ENCODE data around the gene PTEN.

PTEN gene

GRCh38 chr10:87960230-87960629 is 96.8 kb downstream of the PTEN start:
- H3F3A ChIP-seq (ENCODE audit: insufficient read depth, low read length): no peaks in the 10 kb centered on the region
- no peaks in the 10 kb centered on the region for H4K20me1 ChIP-seq (ENCODE audit: insufficient read depth, low read length)
- H3K9me2 ChIP-seq (ENCODE audit: low read depth, low read length): no peaks in the 10 kb centered on the region
- no peak overlapping the region for H3K4me2 ChIP-seq (ENCODE audit: low read length)
- TF ChIP-seq EZH2 (IDR thresholded peaks at IDR 0.05; ENCODE audit: borderline replicate concordance, low read length) (no peak), CTCF (IDR thresholded peaks at IDR 0.05; ENCODE audit: low read length) (no peak)
- no peaks in the 10 kb centered on the region for H3K4me1 ChIP-seq (ENCODE audit: insufficient read depth, low read length, severe bottlenecking)
- H3K4me3 ChIP-seq (ENCODE audit: low read depth, low read length, poor library complexity, severe bottlenecking): no peak overlapping the region
- H3K9ac ChIP-seq (ENCODE audit: low read length): no peak overlapping the region
- no peaks in the 10 kb centered on the region for H3K9me3 ChIP-seq (ENCODE audit: low read length)
- no peaks in the 10 kb centered on the region for H3K27me3 ChIP-seq (ENCODE audit: insufficient read depth, low read length)
- no peaks in the 10 kb centered on the region for H3K36me3 ChIP-seq (ENCODE audit: insufficient read depth, low read length)
- no peaks in the 10 kb centered on the region for H3K79me2 ChIP-seq (ENCODE audit: insufficient read depth, low read length)
- no peak overlapping the region for H2AFZ ChIP-seq (ENCODE audit: low read length)
- no peak overlapping the region for H3K27ac ChIP-seq (ENCODE audit: low read depth, low read length, poor library complexity, severe bottlenecking)

- H3K27ac ChIP-seq (ENCODE audit: low read depth, low read length, poor library complexity, severe bottlenecking): no peak overlapping the region
- no peak overlapping the region for H3K9ac ChIP-seq (ENCODE audit: low read length)
- no peaks in the 10 kb centered on the region for H3F3A ChIP-seq (ENCODE audit: insufficient read depth, low read length)
- no peaks in the 10 kb centered on the region for H3K36me3 ChIP-seq (ENCODE audit: insufficient read depth, low read length)
- H3K4me1 ChIP-seq (ENCODE audit: insufficient read depth, low read length, severe bottlenecking): no peaks in the 10 kb centered on the region
- H3K79me2 ChIP-seq (ENCODE audit: insufficient read depth, low read length): no peaks in the 10 kb centered on the region
- TF ChIP-seq EZH2 (IDR thresholded peaks at IDR 0.05; ENCODE audit: borderline replicate concordance, low read length): no peak
- no peak for TF ChIP-seq CTCF (IDR thresholded peaks at IDR 0.05; ENCODE audit: low read length)
- no peak overlapping the region for H2AFZ ChIP-seq (ENCODE audit: low read length)
- no peak overlapping the region for H3K4me2 ChIP-seq (ENCODE audit: low read length)
- no peaks in the 10 kb centered on the region for H4K20me1 ChIP-seq (ENCODE audit: insufficient read depth, low read length)
- H3K9me3 ChIP-seq (ENCODE audit: low read length): no peaks in the 10 kb centered on the region
- H3K9me2 ChIP-seq (ENCODE audit: low read depth, low read length): no peaks in the 10 kb centered on the region
- H3K27me3 ChIP-seq (ENCODE audit: insufficient read depth, low read length): no peaks in the 10 kb centered on the region
- no peak overlapping the region for H3K4me3 ChIP-seq (ENCODE audit: low read depth, low read length, poor library complexity, severe bottlenecking)
Observed at GRCh38 chr10:87961314-87961713, 97.9 kb downstream of the PTEN start.

GRCh38 chr10:87966459-87966858 is 103.0 kb downstream of the PTEN start:
- TF ChIP-seq EZH2 (IDR thresholded peaks at IDR 0.05; ENCODE audit: borderline replicate concordance, low read length) (no peak), CTCF (IDR thresholded peaks at IDR 0.05; ENCODE audit: low read length) (no peak)
- H3K9ac ChIP-seq (ENCODE audit: low read length): no peak overlapping the region
- no peaks in the 10 kb centered on the region for H3K4me1 ChIP-seq (ENCODE audit: insufficient read depth, low read length, severe bottlenecking)
- no peaks in the 10 kb centered on the region for H3K36me3 ChIP-seq (ENCODE audit: insufficient read depth, low read length)
- no peaks in the 10 kb centered on the region for H3K27me3 ChIP-seq (ENCODE audit: insufficient read depth, low read length)
- H3F3A ChIP-seq (ENCODE audit: insufficient read depth, low read length): no peaks in the 10 kb centered on the region
- H3K79me2 ChIP-seq (ENCODE audit: insufficient read depth, low read length): no peaks in the 10 kb centered on the region
- H4K20me1 ChIP-seq (ENCODE audit: insufficient read depth, low read length): no peaks in the 10 kb centered on the region
- no peak overlapping the region for H2AFZ ChIP-seq (ENCODE audit: low read length)
- no peak overlapping the region for H3K4me2 ChIP-seq (ENCODE audit: low read length)
- no peaks in the 10 kb centered on the region for H3K9me2 ChIP-seq (ENCODE audit: low read depth, low read length)
- no peak overlapping the region for H3K4me3 ChIP-seq (ENCODE audit: low read depth, low read length, poor library complexity, severe bottlenecking)
- H3K27ac ChIP-seq (ENCODE audit: low read depth, low read length, poor library complexity, severe bottlenecking): no peak overlapping the region
- H3K9me3 ChIP-seq (ENCODE audit: low read length): no peaks in the 10 kb centered on the region

All from OCI-LY1 (cell line).